Measurements from ENCODE around the gene GBA2. TPM values are rescaled to one million over a fixed set of nuclear protein-coding genes. Genes with fewer than 3 reads are reported as not detected.

GBA2 gene
- total and polyA plus RNA-seq, 2 experiments from 2014 or later, result 32.1 to 80.1 TPM

DNA sequence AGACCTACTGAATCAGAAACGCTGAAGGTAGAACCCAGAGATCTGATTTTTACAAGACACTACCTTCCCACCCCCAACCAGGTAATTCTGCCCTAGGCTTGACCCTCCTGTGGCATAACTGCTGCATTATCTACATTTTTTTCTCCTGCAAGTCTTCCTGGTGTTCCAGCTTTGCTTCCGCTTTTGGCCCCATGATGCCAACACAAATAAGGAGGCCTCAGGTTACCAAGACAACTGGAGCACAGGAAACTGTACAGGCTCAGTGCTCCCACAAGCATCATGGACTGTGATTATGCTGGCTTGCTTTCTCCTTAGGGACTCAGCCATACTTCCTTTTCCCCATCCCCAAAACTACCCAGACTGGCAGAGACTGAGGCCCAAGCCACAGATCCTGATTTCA lies 11.6 kb upstream of the GBA2 start:
- Histone ChIP-seq H3K4me2 (no peak overlapping the region), H2AFZ (no peak overlapping the region), H3K9me2 (ENCODE audit: insufficient read depth) (no peaks in the 10 kb centered on the region), H4K20me1 (replicated peaks; ENCODE audit: insufficient read depth) (0 out of 2 replicates have a peak, but pooled peaks cover 3% of the 10 kb centered on the region), H3F3A (replicated peaks; ENCODE audit: low read depth) (peaks cover 12% of the 10 kb centered on the region; the same call in 1 of the 2 replicates), H3K36me3 (ENCODE audit: insufficient read depth) (no peaks in the 10 kb centered on the region), H3K4me3 (no peak overlapping the region), H3K27me3 (ENCODE audit: insufficient read depth) (no peaks in the 10 kb centered on the region), H3K27ac (ENCODE audit: low read depth) (no peak overlapping the region), H3K4me1 (ENCODE audit: insufficient read depth) (peaks cover 18% of the 10 kb centered on the region), H3K79me2 (replicated peaks; ENCODE audit: insufficient read depth) (peaks cover 66% of the 10 kb centered on the region)
- TF ChIP-seq EZH2 (IDR thresholded peaks at IDR 0.05; ENCODE audit: low read depth, unreplicated experiment), result no peak
- TF ChIP-seq, protein P1, sequence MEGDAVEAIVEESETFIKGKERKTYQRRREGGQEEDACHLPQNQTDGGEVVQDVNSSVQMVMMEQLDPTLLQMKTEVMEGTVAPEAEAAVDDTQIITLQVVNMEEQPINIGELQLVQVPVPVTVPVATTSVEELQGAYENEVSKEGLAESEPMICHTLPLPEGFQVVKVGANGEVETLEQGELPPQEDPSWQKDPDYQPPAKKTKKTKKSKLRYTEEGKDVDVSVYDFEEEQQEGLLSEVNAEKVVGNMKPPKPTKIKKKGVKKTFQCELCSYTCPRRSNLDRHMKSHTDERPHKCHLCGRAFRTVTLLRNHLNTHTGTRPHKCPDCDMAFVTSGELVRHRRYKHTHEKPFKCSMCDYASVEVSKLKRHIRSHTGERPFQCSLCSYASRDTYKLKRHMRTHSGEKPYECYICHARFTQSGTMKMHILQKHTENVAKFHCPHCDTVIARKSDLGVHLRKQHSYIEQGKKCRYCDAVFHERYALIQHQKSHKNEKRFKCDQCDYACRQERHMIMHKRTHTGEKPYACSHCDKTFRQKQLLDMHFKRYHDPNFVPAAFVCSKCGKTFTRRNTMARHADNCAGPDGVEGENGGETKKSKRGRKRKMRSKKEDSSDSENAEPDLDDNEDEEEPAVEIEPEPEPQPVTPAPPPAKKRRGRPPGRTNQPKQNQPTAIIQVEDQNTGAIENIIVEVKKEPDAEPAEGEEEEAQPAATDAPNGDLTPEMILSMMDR (conservative IDR thresholded peaks at IDR 0.05; ENCODE audit: low read depth in 2 of 2), result no peak
- TF ChIP-seq, protein P2, sequence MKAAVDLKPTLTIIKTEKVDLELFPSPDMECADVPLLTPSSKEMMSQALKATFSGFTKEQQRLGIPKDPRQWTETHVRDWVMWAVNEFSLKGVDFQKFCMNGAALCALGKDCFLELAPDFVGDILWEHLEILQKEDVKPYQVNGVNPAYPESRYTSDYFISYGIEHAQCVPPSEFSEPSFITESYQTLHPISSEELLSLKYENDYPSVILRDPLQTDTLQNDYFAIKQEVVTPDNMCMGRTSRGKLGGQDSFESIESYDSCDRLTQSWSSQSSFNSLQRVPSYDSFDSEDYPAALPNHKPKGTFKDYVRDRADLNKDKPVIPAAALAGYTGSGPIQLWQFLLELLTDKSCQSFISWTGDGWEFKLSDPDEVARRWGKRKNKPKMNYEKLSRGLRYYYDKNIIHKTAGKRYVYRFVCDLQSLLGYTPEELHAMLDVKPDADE (IDR thresholded peaks at IDR 0.05), result no peak
- TF ChIP-seq STAT1 (IDR thresholded peaks at IDR 0.05; ENCODE audit: unreplicated experiment), result no peak
- TF ChIP-seq NANOG (IDR thresholded peaks at IDR 0.05; ENCODE audit: borderline replicate concordance), result no peak
- no peak for TF ChIP-seq EZH2phosphoT487 (IDR thresholded peaks at IDR 0.05; ENCODE audit: unreplicated experiment)
- TF ChIP-seq JUNB (IDR thresholded peaks at IDR 0.05; ENCODE audit: unreplicated experiment), result no peak
- no peak for TF ChIP-seq POLR2AphosphoS5 (IDR thresholded peaks at IDR 0.05; ENCODE audit: low read depth)
- TF ChIP-seq, protein P3, sequence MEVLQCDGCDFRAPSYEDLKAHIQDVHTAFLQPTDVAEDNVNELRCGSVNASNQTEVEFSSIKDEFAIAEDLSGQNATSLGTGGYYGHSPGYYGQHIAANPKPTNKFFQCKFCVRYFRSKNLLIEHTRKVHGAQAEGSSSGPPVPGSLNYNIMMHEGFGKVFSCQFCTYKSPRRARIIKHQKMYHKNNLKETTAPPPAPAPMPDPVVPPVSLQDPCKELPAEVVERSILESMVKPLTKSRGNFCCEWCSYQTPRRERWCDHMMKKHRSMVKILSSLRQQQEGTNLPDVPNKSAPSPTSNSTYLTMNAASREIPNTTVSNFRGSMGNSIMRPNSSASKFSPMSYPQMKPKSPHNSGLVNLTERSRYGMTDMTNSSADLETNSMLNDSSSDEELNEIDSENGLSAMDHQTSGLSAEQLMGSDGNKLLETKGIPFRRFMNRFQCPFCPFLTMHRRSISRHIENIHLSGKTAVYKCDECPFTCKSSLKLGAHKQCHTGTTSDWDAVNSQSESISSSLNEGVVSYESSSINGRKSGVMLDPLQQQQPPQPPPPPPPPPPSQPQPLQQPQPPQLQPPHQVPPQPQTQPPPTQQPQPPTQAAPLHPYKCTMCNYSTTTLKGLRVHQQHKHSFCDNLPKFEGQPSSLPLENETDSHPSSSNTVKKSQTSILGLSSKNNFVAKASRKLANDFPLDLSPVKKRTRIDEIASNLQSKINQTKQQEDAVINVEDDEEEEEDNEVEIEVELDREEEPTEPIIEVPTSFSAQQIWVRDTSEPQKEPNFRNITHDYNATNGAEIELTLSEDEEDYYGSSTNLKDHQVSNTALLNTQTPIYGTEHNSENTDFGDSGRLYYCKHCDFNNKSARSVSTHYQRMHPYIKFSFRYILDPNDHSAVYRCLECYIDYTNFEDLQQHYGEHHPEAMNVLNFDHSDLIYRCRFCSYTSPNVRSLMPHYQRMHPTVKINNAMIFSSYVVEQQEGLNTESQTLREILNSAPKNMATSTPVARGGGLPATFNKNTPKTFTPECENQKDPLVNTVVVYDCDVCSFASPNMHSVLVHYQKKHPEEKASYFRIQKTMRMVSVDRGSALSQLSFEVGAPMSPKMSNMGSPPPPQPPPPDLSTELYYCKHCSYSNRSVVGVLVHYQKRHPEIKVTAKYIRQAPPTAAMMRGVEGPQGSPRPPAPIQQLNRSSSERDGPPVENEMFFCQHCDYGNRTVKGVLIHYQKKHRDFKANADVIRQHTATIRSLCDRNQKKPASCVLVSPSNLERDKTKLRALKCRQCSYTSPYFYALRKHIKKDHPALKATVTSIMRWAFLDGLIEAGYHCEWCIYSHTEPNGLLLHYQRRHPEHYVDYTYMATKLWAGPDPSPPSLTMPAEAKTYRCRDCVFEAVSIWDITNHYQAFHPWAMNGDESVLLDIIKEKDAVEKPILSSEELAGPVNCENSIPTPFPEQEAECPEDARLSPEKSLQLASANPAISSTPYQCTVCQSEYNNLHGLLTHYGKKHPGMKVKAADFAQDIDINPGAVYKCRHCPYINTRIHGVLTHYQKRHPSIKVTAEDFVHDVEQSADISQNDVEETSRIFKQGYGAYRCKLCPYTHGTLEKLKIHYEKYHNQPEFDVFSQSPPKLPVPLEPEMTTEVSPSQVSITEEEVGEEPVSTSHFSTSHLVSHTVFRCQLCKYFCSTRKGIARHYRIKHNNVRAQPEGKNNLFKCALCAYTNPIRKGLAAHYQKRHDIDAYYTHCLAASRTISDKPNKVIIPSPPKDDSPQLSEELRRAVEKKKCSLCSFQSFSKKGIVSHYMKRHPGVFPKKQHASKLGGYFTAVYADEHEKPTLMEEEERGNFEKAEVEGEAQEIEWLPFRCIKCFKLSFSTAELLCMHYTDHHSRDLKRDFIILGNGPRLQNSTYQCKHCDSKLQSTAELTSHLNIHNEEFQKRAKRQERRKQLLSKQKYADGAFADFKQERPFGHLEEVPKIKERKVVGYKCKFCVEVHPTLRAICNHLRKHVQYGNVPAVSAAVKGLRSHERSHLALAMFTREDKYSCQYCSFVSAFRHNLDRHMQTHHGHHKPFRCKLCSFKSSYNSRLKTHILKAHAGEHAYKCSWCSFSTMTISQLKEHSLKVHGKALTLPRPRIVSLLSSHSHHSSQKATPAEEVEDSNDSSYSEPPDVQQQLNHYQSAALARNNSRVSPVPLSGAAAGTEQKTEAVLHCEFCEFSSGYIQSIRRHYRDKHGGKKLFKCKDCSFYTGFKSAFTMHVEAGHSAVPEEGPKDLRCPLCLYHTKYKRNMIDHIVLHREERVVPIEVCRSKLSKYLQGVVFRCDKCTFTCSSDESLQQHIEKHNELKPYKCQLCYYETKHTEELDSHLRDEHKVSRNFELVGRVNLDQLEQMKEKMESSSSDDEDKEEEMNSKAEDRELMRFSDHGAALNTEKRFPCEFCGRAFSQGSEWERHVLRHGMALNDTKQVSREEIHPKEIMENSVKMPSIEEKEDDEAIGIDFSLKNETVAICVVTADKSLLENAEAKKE (CRISPR knock-in tag; IDR thresholded peaks at IDR 0.05), result no peak
- no peak for TF ChIP-seq CREB1 (CRISPR knock-in tag; IDR thresholded peaks at IDR 0.05; ENCODE audit: low read depth)
- TF ChIP-seq, protein P4, sequence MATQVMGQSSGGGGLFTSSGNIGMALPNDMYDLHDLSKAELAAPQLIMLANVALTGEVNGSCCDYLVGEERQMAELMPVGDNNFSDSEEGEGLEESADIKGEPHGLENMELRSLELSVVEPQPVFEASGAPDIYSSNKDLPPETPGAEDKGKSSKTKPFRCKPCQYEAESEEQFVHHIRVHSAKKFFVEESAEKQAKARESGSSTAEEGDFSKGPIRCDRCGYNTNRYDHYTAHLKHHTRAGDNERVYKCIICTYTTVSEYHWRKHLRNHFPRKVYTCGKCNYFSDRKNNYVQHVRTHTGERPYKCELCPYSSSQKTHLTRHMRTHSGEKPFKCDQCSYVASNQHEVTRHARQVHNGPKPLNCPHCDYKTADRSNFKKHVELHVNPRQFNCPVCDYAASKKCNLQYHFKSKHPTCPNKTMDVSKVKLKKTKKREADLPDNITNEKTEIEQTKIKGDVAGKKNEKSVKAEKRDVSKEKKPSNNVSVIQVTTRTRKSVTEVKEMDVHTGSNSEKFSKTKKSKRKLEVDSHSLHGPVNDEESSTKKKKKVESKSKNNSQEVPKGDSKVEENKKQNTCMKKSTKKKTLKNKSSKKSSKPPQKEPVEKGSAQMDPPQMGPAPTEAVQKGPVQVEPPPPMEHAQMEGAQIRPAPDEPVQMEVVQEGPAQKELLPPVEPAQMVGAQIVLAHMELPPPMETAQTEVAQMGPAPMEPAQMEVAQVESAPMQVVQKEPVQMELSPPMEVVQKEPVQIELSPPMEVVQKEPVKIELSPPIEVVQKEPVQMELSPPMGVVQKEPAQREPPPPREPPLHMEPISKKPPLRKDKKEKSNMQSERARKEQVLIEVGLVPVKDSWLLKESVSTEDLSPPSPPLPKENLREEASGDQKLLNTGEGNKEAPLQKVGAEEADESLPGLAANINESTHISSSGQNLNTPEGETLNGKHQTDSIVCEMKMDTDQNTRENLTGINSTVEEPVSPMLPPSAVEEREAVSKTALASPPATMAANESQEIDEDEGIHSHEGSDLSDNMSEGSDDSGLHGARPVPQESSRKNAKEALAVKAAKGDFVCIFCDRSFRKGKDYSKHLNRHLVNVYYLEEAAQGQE (IDR thresholded peaks at IDR 0.05; ENCODE audit: unreplicated experiment), result no peak
- TF ChIP-seq ZNF331 (CRISPR knock-in tag; IDR thresholded peaks at IDR 0.05; ENCODE audit: low read depth), result no peak
- H3K27ac Mint-ChIP-seq, result no peak overlapping the region
- H3K36me3 Mint-ChIP-seq (ENCODE audit: low read depth), result peaks cover 7% of the 10 kb centered on the region; the same call in 2 of the 3 replicates
- peaks cover 44% of the 10 kb centered on the region for H3K4me1 Mint-ChIP-seq
- peaks cover 5% of the 10 kb centered on the region for H3K27me3 Mint-ChIP-seq (ENCODE audit: insufficient read depth, low read depth, poor library complexity)
- no peak overlapping the region for H3K4me3 Mint-ChIP-seq
- no peak for DNase-seq (ENCODE audit: low spot score)
- H3K9me3 Mint-ChIP-seq, result no peaks in the 10 kb centered on the region; the same call in 1 of the 3 replicates
- ATAC-seq, result no peak

Measured in GM23338 (cell line).